MM.1S (cell line): Measurements from ENCODE around the gene KIF25.

Experiments
- CTCF ChIP-seq: fragments of 300-600 bp; sonication (generic); IDR thresholded peaks from 2 replicates; pipeline ENCODE4 v1.5.1; 2016; ENCODE audit warnings: antibody characterized with exemption, low read length, mixed read lengths
- EZH2phosphoT487 ChIP-seq: fragments of 300-600 bp; sonication (generic); IDR thresholded peaks from 2 replicates; pipeline ENCODE4 v1.6.1; 2018; ENCODE audit warnings: antibody characterized with exemption, low read length

- TF ChIP-seq CTCF (no peak), EZH2phosphoT487 (no peak)
These were observed 45.1 kb downstream of the KIF25 start for GRCh38 chr6:168042426-168043192.
